Endodermal cell (in vitro differentiated cells): ENCODE data around the gene UCHL5. TPM values are rescaled to one million over a fixed set of nuclear protein-coding genes. Genes with fewer than 3 reads are reported as not detected.

ENCODE experiments used
- DNase-seq: peaks from one replicate; pipeline ENCODE4 v3.0.0-alpha.2; 2017
- H3K27ac ChIP-seq: 2 replicates; pipeline ENCODE4 v1.5.1; 2013; ENCODE audit warnings: mild to moderate bottlenecking, low read depth, low read length, moderate library complexity
- H3K27me3 ChIP-seq: 2 replicates; pipeline ENCODE4 v1.6.1; 2013; ENCODE audit warnings: mild to moderate bottlenecking, low read length, moderate library complexity; ENCODE audit not compliant: insufficient read depth, control insufficient read depth, poor library complexity, severe bottlenecking
- H3K36me3 ChIP-seq: 2 replicates; pipeline ENCODE4 v1.7.0; 2013; ENCODE audit warnings: mild to moderate bottlenecking, low read length, moderate library complexity; ENCODE audit not compliant: control insufficient read depth, insufficient read depth
- H3K4me1 ChIP-seq: one replicate; pipeline ENCODE4 v1.7.0; 2013; ENCODE audit warnings: low read length; ENCODE audit not compliant: control insufficient read depth, insufficient read depth
- H3K4me3 ChIP-seq: 2 replicates; pipeline ENCODE4 v1.5.1; 2013; ENCODE audit warnings: mild to moderate bottlenecking, low read length, moderate library complexity
- H3K9ac ChIP-seq: 2 replicates; pipeline ENCODE4 v1.6.1; 2013; ENCODE audit warnings: mild to moderate bottlenecking, low read length, moderate library complexity; ENCODE audit not compliant: poor library complexity, severe bottlenecking; ENCODE audit errors: extremely low read depth
- H3K9me3 ChIP-seq: 2 replicates; pipeline ENCODE4 v1.6.1; 2013; ENCODE audit warnings: mild to moderate bottlenecking, low read length, moderate library complexity; ENCODE audit not compliant: control insufficient read depth
- H3K27ac Mint-ChIP-seq: 2 replicates; pipeline ENCODE4 v1.8.0; 2020; ENCODE audit warnings: mixed read lengths
- H3K27me3 Mint-ChIP-seq: 2 replicates; pipeline ENCODE4 v1.8.0; 2021; ENCODE audit warnings: mild to moderate bottlenecking, mixed read lengths; ENCODE audit not compliant: insufficient read depth
- H3K36me3 Mint-ChIP-seq: 2 replicates; pipeline ENCODE4 v1.8.0; 2020; ENCODE audit warnings: low read depth, mixed read lengths
- H3K4me1 Mint-ChIP-seq: 2 replicates; pipeline ENCODE4 v1.8.0; 2020; ENCODE audit warnings: mixed read lengths
- H3K4me3 Mint-ChIP-seq: 2 replicates; pipeline ENCODE4 v1.8.0; 2020; ENCODE audit warnings: mild to moderate bottlenecking, moderate library complexity, mixed read lengths
- H3K9me3 Mint-ChIP-seq: 2 replicates; pipeline ENCODE4 v1.8.0; 2020; ENCODE audit warnings: mild to moderate bottlenecking, mixed read lengths
- CTCF ChIP-seq: fragments of 200-600 bp; sonication (generic); conservative IDR thresholded peaks from 2 replicates; pipeline ENCODE4 v1.5.0; 2021; ENCODE audit warnings: antibody characterized with exemption, mild to moderate bottlenecking
- WGBS, 2 experiments: methylation state at CpG; one replicate each; pipeline versions ENCODE4 v1.1.5 to v1.1.7; 2013; ENCODE audit warnings: missing lambda C conversion rate in 2 of 2, mixed read lengths in 1 of 2; ENCODE audit not compliant: insufficient coverage in 1 of 2, insufficient read length in 1 of 2; 5-methylcytosine and 5-hydroxymethylcytosine counted together
- total RNA-seq, 2 donors: library from RNA; stranded (reverse); fragmentation: NEBNext Ultra II Directional in 1 of 2; extraction: Animal tissue kit (Norgen Biotek cat#: 25700) in 1 of 2; gene quantifications; 2 replicates in 1 of 2; 3 replicates in 1 of 2; pipeline ENCODE4 v1.2.1, GENCODE V29; 2021

UCHL5 gene
- total RNA-seq, 2 donors from 2014 or later: 33.0 to 40.6 TPM

- H3K9ac ChIP-seq: no peak overlapping the region
- no peak overlapping the region for H3K27ac Mint-ChIP-seq
- H3K9me3 ChIP-seq: no peaks in the 10 kb centered on the region
- peaks cover 2% of the 10 kb centered on the region for H3K4me1 Mint-ChIP-seq
- no peaks in the 10 kb centered on the region for H3K9me3 Mint-ChIP-seq
- DNase-seq: no peak
- no peaks in the 10 kb centered on the region for H3K4me1 ChIP-seq
- no peaks in the 10 kb centered on the region for H3K27me3 Mint-ChIP-seq
- no peaks in the 10 kb centered on the region for H3K36me3 Mint-ChIP-seq
- H3K27ac ChIP-seq: no peak overlapping the region
- no peak overlapping the region for H3K4me3 Mint-ChIP-seq
- H3K4me3 ChIP-seq: no peak overlapping the region
- no peak for TF ChIP-seq CTCF
- H3K36me3 ChIP-seq: no peaks in the 10 kb centered on the region
- H3K27me3 ChIP-seq: no peaks in the 10 kb centered on the region
These were observed 42.4 kb downstream of the UCHL5 start for GRCh38 chr1:193016788-193017187.

- no peaks in the 10 kb centered on the region for H3K27me3 ChIP-seq
- Mint-ChIP-seq H3K4me1 (peaks cover 2% of the 10 kb centered on the region), H3K4me3 (no peak overlapping the region), H3K9me3 (no peaks in the 10 kb centered on the region), H3K27me3 (no peaks in the 10 kb centered on the region), H3K36me3 (no peaks in the 10 kb centered on the region), H3K27ac (no peak overlapping the region)
- H3K4me1 ChIP-seq: no peaks in the 10 kb centered on the region
- no peak overlapping the region for H3K4me3 ChIP-seq
- no peaks in the 10 kb centered on the region for H3K36me3 ChIP-seq
- no peak for TF ChIP-seq CTCF
- H3K9me3 ChIP-seq: no peaks in the 10 kb centered on the region
- DNase-seq: no peak
- no peak overlapping the region for H3K9ac ChIP-seq
- 89% methylated on average over 2 of the region's 2 CpGs for WGBS, 2 experiments
- no peak overlapping the region for H3K27ac ChIP-seq
These were observed 44.8 kb downstream of the UCHL5 start for GRCh38 chr1:193014400-193014799.

GRCh38 chr1:193013707-193014106, 45.5 kb downstream of the UCHL5 start:
- H3K36me3 ChIP-seq: no peaks in the 10 kb centered on the region
- no peak overlapping the region for H3K4me3 ChIP-seq
- no peaks in the 10 kb centered on the region for H3K27me3 ChIP-seq
- Mint-ChIP-seq H3K27me3 (no peaks in the 10 kb centered on the region), H3K9me3 (no peaks in the 10 kb centered on the region), H3K4me3 (no peak overlapping the region), H3K36me3 (no peaks in the 10 kb centered on the region), H3K27ac (no peak overlapping the region), H3K4me1 (peaks cover 2% of the 10 kb centered on the region)
- no peak overlapping the region for H3K27ac ChIP-seq
- H3K9me3 ChIP-seq: no peaks in the 10 kb centered on the region
- no peak for TF ChIP-seq CTCF
- DNase-seq: no peak
- H3K4me1 ChIP-seq: no peaks in the 10 kb centered on the region
- 96% methylated on average over 6 of the region's 7 CpGs; no CpG with 5 or more reads in 1 of the 2 experiments for WGBS, 2 experiments
- H3K9ac ChIP-seq: no peak overlapping the region
